Brain pericyte (primary cell): Measurements from ENCODE around the gene C1orf146.
A peak's percentile ranks its signal among the peaks of the same experiment; 100 is the strongest.
"Not testable (repeated sequence)": the region's sequence is repeated elsewhere in the genome, so short reads cannot be mapped to it uniquely, and the experiment has no call there.

ENCODE experiments used
- DNase-seq: peaks from one replicate; pipeline ENCODE4 v3.0.0-alpha.2; 2012; ENCODE audit warnings: low read depth, low spot score

C1orf146 gene

GRCh38 chr1:92217721-92218120, at the start of gene C1orf146:
Gene C1orf146, plus strand, starts transcription at chr1:92217915. Its CDS starts 13,506 bp downstream, at chr1:92231421.
- no peak for DNase-seq

GRCh38 chr1:92168657-92169056, 49.1 kb upstream of the C1orf146 start:
- DNase-seq, result no peak

GRCh38 chr1:92169214-92170005, 48.3 kb upstream of the C1orf146 start:
- no peak for DNase-seq

- DNase-seq, result no peak
These were observed 33.1 kb upstream of the C1orf146 start for GRCh38 chr1:92184632-92185031.

- DNase-seq, result peak; percentile 24
These were observed 31.6 kb upstream of the C1orf146 start for GRCh38 chr1:92186081-92186480.

GRCh38 chr1:92188436-92189255, 29.1 kb upstream of the C1orf146 start:
- DNase-seq, result no peak

GRCh38 chr1:92191726-92192125, 26.0 kb upstream of the C1orf146 start:
- no peak for DNase-seq

GRCh38 chr1:92192246-92192645, 25.5 kb upstream of the C1orf146 start:
- no peak for DNase-seq

- DNase-seq, result no peak
These were observed 23.2 kb upstream of the C1orf146 start for GRCh38 chr1:92194511-92194910.

GRCh38 chr1:92201973-92202372, 15.7 kb upstream of the C1orf146 start:
- DNase-seq, result no peak

GRCh38 chr1:92203105-92203504, 14.6 kb upstream of the C1orf146 start:
- DNase-seq, result no peak

- DNase-seq, result no peak
These were observed 7.0 kb upstream of the C1orf146 start for GRCh38 chr1:92210701-92211100.

GRCh38 chr1:92211166-92211565, 6.5 kb upstream of the C1orf146 start:
- no peak for DNase-seq

GRCh38 chr1:92218559-92218958, 844 bp downstream of the C1orf146 start:
- DNase-seq, result no peak

GRCh38 chr1:92219028-92219427, 1.3 kb downstream of the C1orf146 start:
- no peak for DNase-seq

- no peak for DNase-seq
These were observed 10.7 kb downstream of the C1orf146 start for GRCh38 chr1:92228401-92228800.

- no peak for DNase-seq
These were observed 13.0 kb downstream of the C1orf146 start for GRCh38 chr1:92230736-92231135.

GRCh38 chr1:92240034-92240433, 22.3 kb downstream of the C1orf146 start:
- no peak for DNase-seq

- DNase-seq, result no peak
These were observed 26.7 kb downstream of the C1orf146 start for GRCh38 chr1:92244376-92244775.

- not testable (repeated sequence) for DNase-seq
These were observed 37.0 kb downstream of the C1orf146 start for GRCh38 chr1:92254714-92255113.

- no peak for DNase-seq
These were observed 41.6 kb downstream of the C1orf146 start for GRCh38 chr1:92259350-92259749.

- no peak for DNase-seq
These were observed 44.8 kb downstream of the C1orf146 start for GRCh38 chr1:92262516-92262915.

GRCh38 chr1:92273039-92273438, 55.3 kb downstream of the C1orf146 start:
- DNase-seq, result no peak
